ENCODE measurements around the gene FHL3.

- TF ChIP-seq CTCF (IDR thresholded peaks at IDR 0.05): no peak
- no peak for TF ChIP-seq EP300 (IDR thresholded peaks at IDR 0.05; ENCODE audit: low read depth)
- TF ChIP-seq POLR2A (IDR thresholded peaks at IDR 0.05): no peak
These were observed 30.7 kb downstream of the FHL3 start for GRCh38 chr1:37974567-37974966.
